ENCODE results near the gene KLHL3.
A peak's percentile ranks its signal among the peaks of the same experiment; 100 is the strongest.

Gene KLHL3

DNA sequence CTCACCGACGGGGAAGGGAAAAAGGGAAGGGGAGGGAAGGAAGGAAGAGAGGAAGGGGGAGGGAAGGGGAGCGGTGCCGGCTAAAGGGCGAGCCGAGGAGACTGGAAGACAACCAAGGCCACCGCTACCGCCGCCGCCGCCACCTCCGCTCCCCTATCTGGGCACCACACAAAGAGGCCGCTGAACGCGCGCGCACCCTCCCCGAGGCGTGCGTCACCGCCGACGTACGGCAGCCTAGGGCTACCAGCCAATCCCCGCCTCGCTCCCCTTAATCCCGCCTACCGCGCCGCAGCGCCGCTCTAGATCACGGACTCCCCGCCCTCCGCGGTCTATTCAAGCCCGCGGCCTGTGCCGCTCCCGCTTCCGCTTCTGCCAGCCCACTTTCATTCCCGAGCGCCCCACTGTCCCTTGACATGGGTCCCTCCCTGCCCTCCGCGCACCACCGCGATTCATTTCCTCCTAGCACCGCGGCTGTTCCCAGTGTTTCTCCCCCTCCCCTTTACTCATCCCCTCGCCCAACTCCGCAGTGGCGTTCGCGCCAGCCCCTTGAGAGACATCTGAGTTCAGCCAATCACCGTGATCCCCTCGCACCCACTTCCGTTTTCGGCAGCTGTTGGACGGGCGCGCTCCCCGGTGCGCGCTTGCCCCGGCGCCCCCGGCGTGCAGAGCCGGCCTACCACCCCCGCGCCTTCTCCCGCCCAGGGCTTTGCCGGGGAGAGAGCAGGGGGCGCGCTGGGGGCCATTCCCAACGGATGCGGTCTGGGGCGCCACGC, 18.5 kb upstream of the KLHL3 start, which contains the start of gene HNRNPA0 (continued):
- TF ChIP-seq, protein P1, sequence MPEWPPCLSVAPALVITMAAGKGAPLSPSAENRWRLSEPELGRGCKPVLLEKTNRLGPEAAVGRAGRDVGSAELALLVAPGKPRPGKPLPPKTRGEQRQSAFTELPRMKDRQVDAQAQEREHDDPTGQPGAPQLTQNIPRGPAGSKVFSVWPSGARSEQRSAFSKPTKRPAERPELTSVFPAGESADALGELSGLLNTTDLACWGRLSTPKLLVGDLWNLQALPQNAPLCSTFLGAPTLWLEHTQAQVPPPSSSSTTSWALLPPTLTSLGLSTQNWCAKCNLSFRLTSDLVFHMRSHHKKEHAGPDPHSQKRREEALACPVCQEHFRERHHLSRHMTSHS (tag by site-specific recombination; IDR thresholded peaks at IDR 0.05): no peak
- TF ChIP-seq ZNF629 (tag by site-specific recombination; IDR thresholded peaks at IDR 0.05) (peak; percentile 93), ZNF596 (tag by site-specific recombination; IDR thresholded peaks at IDR 0.05) (no peak), ZNF692 (tag by site-specific recombination; IDR thresholded peaks at IDR 0.05) (no peak; the same call in 1 of the 2 replicates), KLF7 (tag by site-specific recombination; IDR thresholded peaks at IDR 0.05; ENCODE audit: borderline replicate concordance) (no peak; the same call in none of the 2 replicates), ZNF624 (tag by site-specific recombination; IDR thresholded peaks at IDR 0.05) (no peak), KLF1 (tag by site-specific recombination; IDR thresholded peaks at IDR 0.05) (peak; percentile 62), ZNF521 (tag by site-specific recombination; IDR thresholded peaks at IDR 0.05) (no peak), ZNF600 (tag by site-specific recombination; IDR thresholded peaks at IDR 0.05) (peak; percentile 91; the same call in 1 of the 2 replicates), ZNF423 (tag by site-specific recombination; IDR thresholded peaks at IDR 0.05) (peak; percentile 97), ZNF830 (tag by site-specific recombination; IDR thresholded peaks at IDR 0.05; ENCODE audit: low read depth) (no peak), ZNF302 (tag by site-specific recombination; IDR thresholded peaks at IDR 0.05; ENCODE audit: low read depth) (no peak), GLIS2 (tag by site-specific recombination; IDR thresholded peaks at IDR 0.05) (peak; percentile 99), ZSCAN4 (tag by site-specific recombination; IDR thresholded peaks at IDR 0.05) (peak; percentile 7; the same call in 1 of the 2 replicates), ZSCAN23 (tag by site-specific recombination; IDR thresholded peaks at IDR 0.05) (no peak), ZNF174 (tag by site-specific recombination; IDR thresholded peaks at IDR 0.05) (no peak), ZNF350 (tag by site-specific recombination; IDR thresholded peaks at IDR 0.05) (no peak), ZNF248 (tag by site-specific recombination; IDR thresholded peaks at IDR 0.05) (no peak)
- TF ChIP-seq, protein P2, sequence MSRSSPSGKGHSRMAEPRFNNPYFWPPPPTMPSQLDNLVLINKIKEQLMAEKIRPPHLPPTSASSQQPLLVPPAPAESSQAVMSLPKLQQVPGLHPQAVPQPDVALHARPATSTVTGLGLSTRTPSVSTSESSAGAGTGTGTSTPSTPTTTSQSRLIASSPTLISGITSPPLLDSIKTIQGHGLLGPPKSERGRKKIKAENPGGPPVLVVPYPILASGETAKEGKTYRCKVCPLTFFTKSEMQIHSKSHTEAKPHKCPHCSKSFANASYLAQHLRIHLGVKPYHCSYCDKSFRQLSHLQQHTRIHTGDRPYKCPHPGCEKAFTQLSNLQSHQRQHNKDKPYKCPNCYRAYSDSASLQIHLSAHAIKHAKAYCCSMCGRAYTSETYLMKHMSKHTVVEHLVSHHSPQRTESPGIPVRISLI (tag by site-specific recombination; IDR thresholded peaks at IDR 0.05): no peak
- TF ChIP-seq, protein P3, sequence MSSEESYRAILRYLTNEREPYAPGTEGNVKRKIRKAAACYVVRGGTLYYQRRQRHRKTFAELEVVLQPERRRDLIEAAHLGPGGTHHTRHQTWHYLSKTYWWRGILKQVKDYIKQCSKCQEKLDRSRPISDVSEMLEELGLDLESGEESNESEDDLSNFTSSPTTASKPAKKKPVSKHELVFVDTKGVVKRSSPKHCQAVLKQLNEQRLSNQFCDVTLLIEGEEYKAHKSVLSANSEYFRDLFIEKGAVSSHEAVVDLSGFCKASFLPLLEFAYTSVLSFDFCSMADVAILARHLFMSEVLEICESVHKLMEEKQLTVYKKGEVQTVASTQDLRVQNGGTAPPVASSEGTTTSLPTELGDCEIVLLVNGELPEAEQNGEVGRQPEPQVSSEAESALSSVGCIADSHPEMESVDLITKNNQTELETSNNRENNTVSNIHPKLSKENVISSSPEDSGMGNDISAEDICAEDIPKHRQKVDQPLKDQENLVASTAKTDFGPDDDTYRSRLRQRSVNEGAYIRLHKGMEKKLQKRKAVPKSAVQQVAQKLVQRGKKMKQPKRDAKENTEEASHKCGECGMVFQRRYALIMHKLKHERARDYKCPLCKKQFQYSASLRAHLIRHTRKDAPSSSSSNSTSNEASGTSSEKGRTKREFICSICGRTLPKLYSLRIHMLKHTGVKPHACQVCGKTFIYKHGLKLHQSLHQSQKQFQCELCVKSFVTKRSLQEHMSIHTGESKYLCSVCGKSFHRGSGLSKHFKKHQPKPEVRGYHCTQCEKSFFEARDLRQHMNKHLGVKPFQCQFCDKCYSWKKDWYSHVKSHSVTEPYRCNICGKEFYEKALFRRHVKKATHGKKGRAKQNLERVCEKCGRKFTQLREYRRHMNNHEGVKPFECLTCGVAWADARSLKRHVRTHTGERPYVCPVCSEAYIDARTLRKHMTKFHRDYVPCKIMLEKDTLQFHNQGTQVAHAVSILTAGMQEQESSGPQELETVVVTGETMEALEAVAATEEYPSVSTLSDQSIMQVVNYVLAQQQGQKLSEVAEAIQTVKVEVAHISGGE (tag by site-specific recombination; conservative IDR thresholded peaks at IDR 0.05; ENCODE audit: low read depth): peak; percentile 88
- TF ChIP-seq, protein P4, sequence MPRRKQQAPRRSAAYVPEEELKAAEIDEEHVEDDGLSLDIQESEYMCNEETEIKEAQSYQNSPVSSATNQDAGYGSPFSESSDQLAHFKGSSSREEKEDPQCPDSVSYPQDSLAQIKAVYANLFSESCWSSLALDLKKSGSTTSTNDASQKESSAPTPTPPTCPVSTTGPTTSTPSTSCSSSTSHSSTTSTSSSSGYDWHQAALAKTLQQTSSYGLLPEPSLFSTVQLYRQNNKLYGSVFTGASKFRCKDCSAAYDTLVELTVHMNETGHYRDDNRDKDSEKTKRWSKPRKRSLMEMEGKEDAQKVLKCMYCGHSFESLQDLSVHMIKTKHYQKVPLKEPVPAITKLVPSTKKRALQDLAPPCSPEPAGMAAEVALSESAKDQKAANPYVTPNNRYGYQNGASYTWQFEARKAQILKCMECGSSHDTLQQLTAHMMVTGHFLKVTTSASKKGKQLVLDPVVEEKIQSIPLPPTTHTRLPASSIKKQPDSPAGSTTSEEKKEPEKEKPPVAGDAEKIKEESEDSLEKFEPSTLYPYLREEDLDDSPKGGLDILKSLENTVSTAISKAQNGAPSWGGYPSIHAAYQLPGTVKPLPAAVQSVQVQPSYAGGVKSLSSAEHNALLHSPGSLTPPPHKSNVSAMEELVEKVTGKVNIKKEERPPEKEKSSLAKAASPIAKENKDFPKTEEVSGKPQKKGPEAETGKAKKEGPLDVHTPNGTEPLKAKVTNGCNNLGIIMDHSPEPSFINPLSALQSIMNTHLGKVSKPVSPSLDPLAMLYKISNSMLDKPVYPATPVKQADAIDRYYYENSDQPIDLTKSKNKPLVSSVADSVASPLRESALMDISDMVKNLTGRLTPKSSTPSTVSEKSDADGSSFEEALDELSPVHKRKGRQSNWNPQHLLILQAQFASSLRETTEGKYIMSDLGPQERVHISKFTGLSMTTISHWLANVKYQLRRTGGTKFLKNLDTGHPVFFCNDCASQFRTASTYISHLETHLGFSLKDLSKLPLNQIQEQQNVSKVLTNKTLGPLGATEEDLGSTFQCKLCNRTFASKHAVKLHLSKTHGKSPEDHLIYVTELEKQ (tag by site-specific recombination; IDR thresholded peaks at IDR 0.05; ENCODE audit: borderline replicate concordance): peak; percentile 37; the same call in 1 of the 2 replicates
- TF ChIP-seq, protein P5, sequence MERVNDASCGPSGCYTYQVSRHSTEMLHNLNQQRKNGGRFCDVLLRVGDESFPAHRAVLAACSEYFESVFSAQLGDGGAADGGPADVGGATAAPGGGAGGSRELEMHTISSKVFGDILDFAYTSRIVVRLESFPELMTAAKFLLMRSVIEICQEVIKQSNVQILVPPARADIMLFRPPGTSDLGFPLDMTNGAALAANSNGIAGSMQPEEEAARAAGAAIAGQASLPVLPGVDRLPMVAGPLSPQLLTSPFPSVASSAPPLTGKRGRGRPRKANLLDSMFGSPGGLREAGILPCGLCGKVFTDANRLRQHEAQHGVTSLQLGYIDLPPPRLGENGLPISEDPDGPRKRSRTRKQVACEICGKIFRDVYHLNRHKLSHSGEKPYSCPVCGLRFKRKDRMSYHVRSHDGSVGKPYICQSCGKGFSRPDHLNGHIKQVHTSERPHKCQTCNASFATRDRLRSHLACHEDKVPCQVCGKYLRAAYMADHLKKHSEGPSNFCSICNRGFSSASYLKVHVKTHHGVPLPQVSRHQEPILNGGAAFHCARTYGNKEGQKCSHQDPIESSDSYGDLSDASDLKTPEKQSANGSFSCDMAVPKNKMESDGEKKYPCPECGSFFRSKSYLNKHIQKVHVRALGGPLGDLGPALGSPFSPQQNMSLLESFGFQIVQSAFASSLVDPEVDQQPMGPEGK (tag by site-specific recombination; IDR thresholded peaks at IDR 0.05): peak; percentile 100
